ENCODE measurements around the gene ZSWIM5.
A peak's percentile ranks its signal among the peaks of the same experiment; 100 is the strongest.
"Not testable (repeated sequence)": the region's sequence is repeated elsewhere in the genome, so short reads cannot be mapped to it uniquely, and the experiment has no call there.

Gene ZSWIM5

GRCh38 chr1:45205910-45206721 lies at the start of gene ZSWIM5:
ZSWIM5 (minus strand) TSS chr1:45206605; CDS start chr1:45206350, 255 bp downstream.
- peak; percentile 54 for DNase-seq (ENCODE audit: low read depth)

GRCh38 chr1:45254490-45254889 lies 48.1 kb upstream of the ZSWIM5 start:
- DNase-seq (ENCODE audit: low read depth) = no peak

GRCh38 chr1:45250544-45250943 lies 44.1 kb upstream of the ZSWIM5 start:
- DNase-seq (ENCODE audit: low read depth) = no peak

GRCh38 chr1:45248004-45248403 lies 41.6 kb upstream of the ZSWIM5 start:
- DNase-seq (ENCODE audit: low read depth) = not testable (repeated sequence)

GRCh38 chr1:45246760-45247159 lies 40.4 kb upstream of the ZSWIM5 start:
- no peak for DNase-seq (ENCODE audit: low read depth)

- not testable (repeated sequence) for DNase-seq (ENCODE audit: low read depth)
Measured at GRCh38 chr1:45246359-45246758, 40.0 kb upstream of the ZSWIM5 start.

GRCh38 chr1:45244660-45245059 lies 38.3 kb upstream of the ZSWIM5 start:
- DNase-seq (ENCODE audit: low read depth) = no peak

- no peak for DNase-seq (ENCODE audit: low read depth)
Measured at GRCh38 chr1:45243476-45244343, 37.3 kb upstream of the ZSWIM5 start.

GRCh38 chr1:45238846-45239245 lies 32.4 kb upstream of the ZSWIM5 start:
- DNase-seq (ENCODE audit: low read depth) = no peak

- no peak for DNase-seq (ENCODE audit: low read depth)
Measured at GRCh38 chr1:45236136-45236535, 29.7 kb upstream of the ZSWIM5 start.

- DNase-seq (ENCODE audit: low read depth) = no peak
Measured at GRCh38 chr1:45230537-45230936, 24.1 kb upstream of the ZSWIM5 start.

GRCh38 chr1:45225598-45225997 lies 19.2 kb upstream of the ZSWIM5 start:
- DNase-seq (ENCODE audit: low read depth) = no peak

- DNase-seq (ENCODE audit: low read depth) = not testable (repeated sequence)
Measured at GRCh38 chr1:45223710-45224109, 17.3 kb upstream of the ZSWIM5 start.

- DNase-seq (ENCODE audit: low read depth) = no peak
Measured at GRCh38 chr1:45221716-45222115, 15.3 kb upstream of the ZSWIM5 start.

GRCh38 chr1:45216861-45217260 lies 10.5 kb upstream of the ZSWIM5 start:
- DNase-seq (ENCODE audit: low read depth) = no peak

- DNase-seq (ENCODE audit: low read depth) = no peak
Measured at GRCh38 chr1:45216200-45216541, 9.8 kb upstream of the ZSWIM5 start.

GRCh38 chr1:45215485-45216199 lies 9.2 kb upstream of the ZSWIM5 start:
- no peak for DNase-seq (ENCODE audit: low read depth)

- DNase-seq (ENCODE audit: low read depth) = no peak
Measured at GRCh38 chr1:45213892-45214291, 7.5 kb upstream of the ZSWIM5 start.

GRCh38 chr1:45211076-45211475 lies 4.7 kb upstream of the ZSWIM5 start:
- no peak for DNase-seq (ENCODE audit: low read depth)

- no peak for DNase-seq (ENCODE audit: low read depth)
Measured at GRCh38 chr1:45206808-45207623, 611 bp upstream of the ZSWIM5 start.
